ENCODE results near the gene CYP2R1. TPM values are rescaled to one million over a fixed set of nuclear protein-coding genes. Genes with fewer than 3 reads are reported as not detected.
"Not testable (repeated sequence)": the region's sequence is repeated elsewhere in the genome, so short reads cannot be mapped to it uniquely, and the experiment has no call there.

Gene CYP2R1
- total RNA-seq, 1 donor, result 10.2 TPM

DNA sequence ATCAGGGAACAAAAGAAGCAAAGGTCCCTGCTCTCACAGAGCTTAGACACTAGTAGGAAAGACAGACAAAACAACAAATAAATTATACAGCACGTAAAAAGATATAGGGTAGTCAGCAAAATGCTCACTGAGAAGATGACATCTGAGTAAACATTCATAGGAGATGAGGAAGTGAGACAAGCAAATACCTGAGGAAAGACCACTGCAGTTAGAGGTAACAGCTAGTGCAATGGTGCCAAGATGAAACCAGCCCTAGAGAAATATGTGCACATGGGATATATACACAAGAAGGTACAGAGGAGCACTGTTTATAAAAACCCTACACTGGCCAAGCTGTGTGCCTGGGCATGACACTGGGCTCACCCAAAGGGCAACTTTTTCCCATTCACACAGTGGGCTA, 9.8 kb downstream of the CYP2R1 start:
- TF ChIP-seq, protein P1, sequence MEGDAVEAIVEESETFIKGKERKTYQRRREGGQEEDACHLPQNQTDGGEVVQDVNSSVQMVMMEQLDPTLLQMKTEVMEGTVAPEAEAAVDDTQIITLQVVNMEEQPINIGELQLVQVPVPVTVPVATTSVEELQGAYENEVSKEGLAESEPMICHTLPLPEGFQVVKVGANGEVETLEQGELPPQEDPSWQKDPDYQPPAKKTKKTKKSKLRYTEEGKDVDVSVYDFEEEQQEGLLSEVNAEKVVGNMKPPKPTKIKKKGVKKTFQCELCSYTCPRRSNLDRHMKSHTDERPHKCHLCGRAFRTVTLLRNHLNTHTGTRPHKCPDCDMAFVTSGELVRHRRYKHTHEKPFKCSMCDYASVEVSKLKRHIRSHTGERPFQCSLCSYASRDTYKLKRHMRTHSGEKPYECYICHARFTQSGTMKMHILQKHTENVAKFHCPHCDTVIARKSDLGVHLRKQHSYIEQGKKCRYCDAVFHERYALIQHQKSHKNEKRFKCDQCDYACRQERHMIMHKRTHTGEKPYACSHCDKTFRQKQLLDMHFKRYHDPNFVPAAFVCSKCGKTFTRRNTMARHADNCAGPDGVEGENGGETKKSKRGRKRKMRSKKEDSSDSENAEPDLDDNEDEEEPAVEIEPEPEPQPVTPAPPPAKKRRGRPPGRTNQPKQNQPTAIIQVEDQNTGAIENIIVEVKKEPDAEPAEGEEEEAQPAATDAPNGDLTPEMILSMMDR (IDR thresholded peaks at IDR 0.05; ENCODE audit: insufficient read depth, low read length), result no peak
- no peak overlapping the region for H3K4me3 ChIP-seq (ENCODE audit: low read depth, low read length)
- no peak for DNase-seq (ENCODE audit: low read depth)

DNA sequence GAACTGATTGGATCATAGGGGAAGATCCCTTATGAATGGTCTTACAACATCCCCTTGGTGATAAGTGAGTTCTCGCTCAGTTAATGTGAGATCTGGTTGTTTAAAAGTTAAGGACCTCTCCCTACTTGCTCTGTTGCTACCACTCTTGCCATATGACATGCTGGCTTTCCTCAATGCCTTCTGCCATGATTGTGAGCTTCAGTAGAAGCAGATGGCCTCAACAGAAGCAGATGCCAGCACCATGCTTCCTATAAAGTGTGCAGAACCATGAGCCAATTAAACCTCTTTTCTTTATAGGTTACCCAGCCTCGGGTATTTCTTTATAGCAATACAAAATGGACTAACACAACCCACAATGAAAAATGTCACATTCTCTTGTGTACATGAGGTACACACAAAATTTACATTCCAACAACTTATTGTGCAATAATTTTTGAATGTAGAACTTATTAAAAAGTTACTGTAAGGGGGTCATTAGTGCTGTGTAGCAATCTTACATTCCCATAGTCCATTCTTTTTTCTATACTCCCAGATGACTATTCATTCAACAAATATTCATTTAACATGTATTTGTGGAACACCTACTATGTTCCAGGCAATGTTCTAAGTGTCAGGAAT, 10.3 kb downstream of the CYP2R1 start:
- H3K4me3 ChIP-seq (ENCODE audit: low read depth, low read length), result no peak overlapping the region
- TF ChIP-seq, protein P1 (IDR thresholded peaks at IDR 0.05; ENCODE audit: insufficient read depth, low read length), result no peak
- DNase-seq (ENCODE audit: low read depth), result no peak

DNA sequence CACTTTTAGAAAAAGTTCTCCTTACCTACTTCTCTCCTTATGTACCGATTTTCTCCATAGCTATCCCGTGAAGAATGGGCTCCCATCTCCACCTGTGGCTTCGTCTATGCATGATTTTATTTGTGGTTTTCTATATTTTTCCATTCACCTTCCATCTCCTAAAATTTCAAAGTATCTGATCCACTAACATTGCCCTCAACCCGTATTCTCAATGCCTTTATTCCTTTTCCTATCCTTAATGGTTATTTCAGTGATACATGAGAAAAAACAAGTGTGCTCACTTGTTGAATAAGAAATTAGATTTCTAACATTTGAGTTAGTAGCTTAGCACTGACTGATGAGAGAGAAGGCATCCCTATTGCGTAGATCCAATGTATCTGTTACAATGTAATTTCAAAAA, 16.9 kb downstream of the CYP2R1 start:
- TF ChIP-seq, protein P1 (IDR thresholded peaks at IDR 0.05; ENCODE audit: insufficient read depth, low read length), result no peak

DNA sequence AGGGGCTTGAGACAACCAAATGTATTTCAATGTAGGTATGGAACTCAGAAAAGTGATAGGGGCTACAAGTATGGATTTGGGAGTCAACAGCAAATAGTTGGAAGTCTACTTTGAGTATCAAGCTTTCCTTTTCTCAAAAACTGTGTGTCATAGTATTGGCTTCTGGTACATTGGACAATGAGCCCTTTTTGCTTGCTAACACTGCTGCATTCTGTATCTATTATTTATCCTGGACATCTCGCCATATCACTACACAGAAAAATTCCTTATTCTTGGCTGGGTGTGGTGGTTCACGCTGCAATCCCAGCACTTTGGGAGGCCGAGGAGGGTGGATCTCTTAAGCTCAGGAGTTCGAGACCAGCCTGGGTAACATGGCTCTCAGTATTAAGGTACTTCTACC, 18.4 kb downstream of the CYP2R1 start:
- TF ChIP-seq, protein P1 (IDR thresholded peaks at IDR 0.05; ENCODE audit: insufficient read depth, low read length), result no peak
- H3K4me3 ChIP-seq (ENCODE audit: low read depth, low read length), result no peak overlapping the region
- DNase-seq (ENCODE audit: low read depth), result no peak

More for the DNA sequence above, 16.9 kb downstream of the CYP2R1 start:
- no peak for DNase-seq (ENCODE audit: low read depth)
- H3K4me3 ChIP-seq (ENCODE audit: low read depth, low read length), result no peak overlapping the region

DNA sequence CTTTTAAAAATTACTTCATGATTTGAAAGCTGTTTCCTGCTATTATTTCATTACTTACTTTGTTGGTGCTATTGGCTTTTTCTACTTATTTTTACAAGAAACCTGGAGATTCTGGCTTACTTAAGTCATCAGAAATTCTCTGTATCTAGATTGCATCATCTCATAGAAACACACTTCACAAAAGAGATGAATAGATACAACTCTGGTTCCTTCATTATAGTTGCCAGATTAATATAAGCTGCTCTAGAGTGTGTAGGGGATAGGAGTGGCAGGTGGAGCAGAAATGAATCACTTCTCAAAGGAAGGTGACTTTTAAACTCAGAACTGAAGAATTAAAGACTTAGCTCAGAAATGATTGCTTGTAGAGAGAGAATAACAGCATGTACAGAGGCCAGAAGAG, 20.0 kb downstream of the CYP2R1 start:
- TF ChIP-seq, protein P1 (IDR thresholded peaks at IDR 0.05; ENCODE audit: insufficient read depth, low read length), result no peak
- peak; percentile 14 for DNase-seq (ENCODE audit: low read depth)
- no peak overlapping the region for H3K4me3 ChIP-seq (ENCODE audit: low read depth, low read length)

DNA sequence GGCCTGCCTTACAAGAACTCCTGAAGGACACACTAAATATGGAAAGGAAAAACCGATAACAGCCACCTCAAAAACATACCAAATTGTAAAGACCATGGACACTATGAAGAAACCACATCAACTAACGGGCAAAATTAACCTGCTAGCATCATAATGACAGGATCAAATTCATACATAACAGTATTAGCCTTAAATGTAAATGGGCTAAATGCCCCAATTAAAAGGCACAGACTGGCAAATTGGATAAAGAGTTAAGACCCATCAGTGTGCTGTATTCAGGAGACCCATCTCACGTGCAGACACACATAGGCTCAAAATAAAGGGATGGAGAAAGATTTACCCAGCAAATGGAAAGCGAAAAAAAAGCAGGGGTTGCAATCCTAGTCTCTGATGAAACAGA, 28.3 kb downstream of the CYP2R1 start:
- not testable (repeated sequence) for H3K4me3 ChIP-seq (ENCODE audit: low read depth, low read length); DNase-seq (ENCODE audit: low read depth)

DNA sequence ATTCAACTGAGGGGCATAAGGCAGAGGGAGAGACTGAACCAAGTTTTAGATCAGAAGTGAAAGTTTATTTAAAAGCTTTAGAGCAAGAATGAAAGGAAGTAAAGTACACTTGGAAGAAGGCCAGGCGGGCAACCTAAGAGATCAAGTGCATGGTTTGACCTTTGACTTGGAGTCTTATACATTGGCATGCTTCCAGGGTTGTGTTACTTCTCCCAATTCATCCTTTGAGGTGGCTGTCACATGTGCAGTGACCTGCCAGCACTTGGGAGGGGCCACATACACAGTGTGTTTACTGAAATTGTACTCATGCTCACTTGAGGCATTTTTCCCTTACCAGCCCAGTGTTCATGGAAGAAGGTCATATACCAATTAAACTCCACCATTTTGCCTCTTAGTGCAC, 30.4 kb downstream of the CYP2R1 start:
- H3K4me3 ChIP-seq (ENCODE audit: low read depth, low read length), result no peak overlapping the region
- TF ChIP-seq, protein P1 (IDR thresholded peaks at IDR 0.05; ENCODE audit: insufficient read depth, low read length), result no peak
- no peak for DNase-seq (ENCODE audit: low read depth)

Measured in fibroblast of the aortic adventitia (primary cell).